NCI-H345 treated with DMSO at 0.1 percent for 48 hours (cell line): ENCODE results near the gene GUCD1.
A peak's percentile ranks its signal among the peaks of the same experiment; 100 is the strongest.

Source experiments
- DNase-seq: peaks from one replicate; lab custom pipeline; 2025; ENCODE audit not compliant: unreplicated experiment; lab: John Stamatoyannopoulos, UW

Gene GUCD1

GRCh38 chr22:24590596-24591173, 35.7 kb upstream of the GUCD1 start:
- DNase-seq = no peak

- DNase-seq = no peak
Observed at GRCh38 chr22:24589518-24590030, 34.6 kb upstream of the GUCD1 start.

DNA sequence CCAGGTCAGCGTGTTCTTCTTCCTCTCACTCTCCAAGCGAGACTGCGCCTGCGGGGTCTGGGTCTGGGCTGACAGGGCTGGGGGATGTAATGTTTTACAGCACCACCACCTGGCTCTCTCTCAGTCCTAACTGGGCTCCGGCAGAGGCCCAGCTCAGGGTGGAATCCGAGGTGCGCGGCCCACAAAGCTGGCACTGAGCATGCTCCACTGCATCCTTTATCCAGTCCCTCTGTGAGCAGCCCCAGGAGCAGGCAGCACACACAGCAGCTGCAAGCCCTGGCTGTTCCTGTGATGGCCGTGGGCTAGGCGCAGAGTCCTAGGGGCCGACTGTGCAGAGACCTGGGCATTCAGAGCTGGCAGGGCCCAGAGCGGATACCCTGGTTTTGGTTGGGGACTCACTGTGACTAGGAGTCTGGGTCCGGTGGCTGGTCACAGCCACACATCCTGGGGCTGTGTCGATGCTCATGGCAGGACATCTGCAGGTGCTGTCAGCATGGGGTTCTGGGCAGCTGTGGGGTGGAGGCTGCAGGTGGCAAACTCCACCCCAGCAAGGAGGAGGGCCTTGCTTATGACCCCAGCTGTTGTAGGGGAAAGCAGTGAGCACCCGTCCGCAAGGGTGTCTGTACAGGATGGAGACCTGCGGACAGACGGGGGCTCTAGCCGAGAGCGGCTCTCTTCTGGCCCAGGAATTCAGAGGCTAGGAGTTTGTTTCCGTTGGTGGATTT, 34.0 kb upstream of the GUCD1 start:
- DNase-seq = no peak

- no peak for DNase-seq
Observed at GRCh38 chr22:24588381-24588756, 33.4 kb upstream of the GUCD1 start.

GRCh38 chr22:24587948-24588347, 33.0 kb upstream of the GUCD1 start:
- no peak for DNase-seq

DNA sequence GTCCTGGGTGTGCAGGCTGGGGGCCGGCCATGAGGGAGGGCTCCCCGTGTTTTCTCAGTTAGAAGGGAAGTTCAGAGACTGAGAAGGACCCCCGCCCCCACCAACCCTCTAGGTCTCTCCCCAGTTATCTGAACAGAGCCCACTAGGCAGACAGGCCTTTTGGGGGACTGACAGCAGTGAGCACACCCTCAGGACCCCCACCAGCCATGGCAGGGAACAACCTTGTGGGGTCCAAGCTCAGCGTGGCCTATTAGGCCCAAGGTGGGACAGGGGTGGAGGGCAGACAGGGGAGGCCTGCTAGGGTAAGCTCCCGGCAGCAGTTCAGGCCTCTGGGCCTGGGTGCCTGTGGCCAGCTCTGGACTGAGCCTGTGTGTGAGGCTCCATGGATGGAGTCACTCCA, 32.3 kb upstream of the GUCD1 start:
- DNase-seq = no peak

GRCh38 chr22:24585927-24586546, 31.1 kb upstream of the GUCD1 start:
- DNase-seq = no peak

DNA sequence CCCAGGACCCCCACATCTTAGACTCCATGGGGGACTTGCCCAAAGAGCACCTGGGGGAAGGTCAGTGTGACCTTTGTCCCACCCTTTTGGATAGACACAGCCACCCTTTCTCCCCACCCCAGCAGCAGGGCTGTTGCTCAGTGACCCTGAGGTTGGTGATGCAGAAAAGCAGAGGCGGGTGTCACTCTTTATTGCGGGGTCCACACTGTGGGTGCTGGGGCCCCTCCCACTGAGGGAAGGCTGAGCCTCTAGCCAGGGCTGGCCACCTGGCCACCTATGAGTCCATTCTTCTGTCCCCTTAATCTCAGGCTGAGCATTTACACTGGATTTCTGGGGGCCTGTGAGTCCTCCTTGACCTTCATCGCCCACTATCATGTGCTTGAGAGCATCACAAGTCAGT, 30.5 kb upstream of the GUCD1 start:
- DNase-seq = no peak

- DNase-seq = no peak
Observed at GRCh38 chr22:24584871-24585411, 30.0 kb upstream of the GUCD1 start.

GRCh38 chr22:24584166-24584790, 29.3 kb upstream of the GUCD1 start:
- no peak for DNase-seq

GRCh38 chr22:24583221-24584165, 28.6 kb upstream of the GUCD1 start:
- peak; percentile 74 for DNase-seq

DNA sequence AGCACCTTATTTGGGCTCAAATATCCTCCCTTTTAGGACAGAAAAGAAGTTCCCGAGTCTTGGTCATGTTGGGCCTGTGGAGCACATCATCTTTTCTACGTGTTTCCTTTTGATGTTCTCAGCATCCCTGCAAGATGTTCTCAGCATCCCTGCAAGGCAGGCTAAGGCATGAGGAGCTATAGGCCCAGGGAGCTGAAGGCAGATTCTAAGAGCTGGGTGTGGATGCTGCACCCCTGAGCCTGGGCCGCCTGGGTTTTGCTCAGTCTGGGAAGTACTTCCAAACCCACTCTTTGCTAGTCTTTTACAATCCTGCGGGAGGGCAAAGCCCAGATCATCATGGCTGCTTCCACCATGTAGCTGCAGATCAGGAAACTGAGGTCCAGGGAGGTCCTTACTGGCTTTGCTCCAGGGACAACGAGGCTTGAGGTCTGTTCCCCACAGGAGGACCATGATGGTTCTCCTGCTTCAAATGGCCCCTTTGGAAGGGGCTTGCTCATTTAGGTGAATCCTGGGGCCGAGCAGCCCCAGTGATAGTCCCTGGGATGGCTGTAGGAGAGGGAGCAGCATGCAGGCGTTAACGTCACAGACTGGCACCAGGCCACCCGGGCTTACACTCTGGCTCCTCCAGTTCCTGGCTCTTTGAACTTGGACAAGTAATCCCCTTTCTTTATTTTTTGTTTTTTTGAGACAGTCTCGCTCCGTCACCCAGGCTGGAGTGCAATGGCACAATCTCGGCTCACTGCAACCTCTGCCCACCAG, 27.3 kb upstream of the GUCD1 start:
- DNase-seq = no peak

DNA sequence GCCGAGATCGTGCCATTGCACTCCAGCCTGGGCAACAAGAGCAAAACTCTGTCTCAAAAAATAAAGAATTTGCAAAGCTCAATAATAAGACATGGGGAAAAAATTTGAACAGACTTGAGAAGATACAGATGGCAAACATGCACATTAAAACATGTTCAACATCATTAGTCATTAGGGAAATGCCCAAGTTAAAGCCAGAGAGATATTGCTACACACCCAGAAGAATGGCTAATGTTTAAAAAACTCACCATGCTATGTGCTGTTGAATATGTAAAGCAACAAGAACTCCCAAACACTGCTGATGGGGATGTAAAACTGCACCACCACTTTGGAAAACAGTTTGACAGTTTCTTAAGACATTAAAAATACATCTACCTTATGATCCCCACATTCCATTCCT, 25.3 kb upstream of the GUCD1 start:
- DNase-seq = no peak

- DNase-seq = no peak
Observed at GRCh38 chr22:24579258-24579601, 24.3 kb upstream of the GUCD1 start.

- no peak for DNase-seq
Observed at GRCh38 chr22:24578355-24579257, 23.7 kb upstream of the GUCD1 start.

- DNase-seq = no peak
Observed at GRCh38 chr22:24576778-24577177, 21.8 kb upstream of the GUCD1 start.

DNA sequence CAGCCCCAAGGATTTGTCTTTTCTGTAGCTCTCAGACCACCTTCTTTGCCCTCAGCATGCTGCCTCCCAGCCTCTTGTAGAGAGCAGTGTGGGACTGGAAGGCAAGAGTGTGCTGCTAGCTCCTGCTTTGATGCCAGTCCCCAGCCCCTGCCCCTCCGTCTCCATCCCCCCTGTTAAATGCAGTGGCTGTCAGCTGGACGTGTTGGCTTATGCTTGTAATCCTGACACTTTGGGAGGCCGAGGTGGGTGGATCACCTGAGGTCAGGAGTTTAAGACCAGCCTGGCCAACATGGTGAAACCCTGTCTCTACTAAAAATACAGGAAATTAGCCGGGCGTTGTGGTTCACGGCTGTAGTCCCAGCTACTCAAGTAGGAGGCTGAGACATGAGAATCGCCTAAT, 16.3 kb upstream of the GUCD1 start:
- DNase-seq = no peak

- DNase-seq = no peak
Observed at GRCh38 chr22:24567668-24568067, 12.7 kb upstream of the GUCD1 start.
